ENCODE data around the gene CLEC2D.

CLEC2D gene

DNA sequence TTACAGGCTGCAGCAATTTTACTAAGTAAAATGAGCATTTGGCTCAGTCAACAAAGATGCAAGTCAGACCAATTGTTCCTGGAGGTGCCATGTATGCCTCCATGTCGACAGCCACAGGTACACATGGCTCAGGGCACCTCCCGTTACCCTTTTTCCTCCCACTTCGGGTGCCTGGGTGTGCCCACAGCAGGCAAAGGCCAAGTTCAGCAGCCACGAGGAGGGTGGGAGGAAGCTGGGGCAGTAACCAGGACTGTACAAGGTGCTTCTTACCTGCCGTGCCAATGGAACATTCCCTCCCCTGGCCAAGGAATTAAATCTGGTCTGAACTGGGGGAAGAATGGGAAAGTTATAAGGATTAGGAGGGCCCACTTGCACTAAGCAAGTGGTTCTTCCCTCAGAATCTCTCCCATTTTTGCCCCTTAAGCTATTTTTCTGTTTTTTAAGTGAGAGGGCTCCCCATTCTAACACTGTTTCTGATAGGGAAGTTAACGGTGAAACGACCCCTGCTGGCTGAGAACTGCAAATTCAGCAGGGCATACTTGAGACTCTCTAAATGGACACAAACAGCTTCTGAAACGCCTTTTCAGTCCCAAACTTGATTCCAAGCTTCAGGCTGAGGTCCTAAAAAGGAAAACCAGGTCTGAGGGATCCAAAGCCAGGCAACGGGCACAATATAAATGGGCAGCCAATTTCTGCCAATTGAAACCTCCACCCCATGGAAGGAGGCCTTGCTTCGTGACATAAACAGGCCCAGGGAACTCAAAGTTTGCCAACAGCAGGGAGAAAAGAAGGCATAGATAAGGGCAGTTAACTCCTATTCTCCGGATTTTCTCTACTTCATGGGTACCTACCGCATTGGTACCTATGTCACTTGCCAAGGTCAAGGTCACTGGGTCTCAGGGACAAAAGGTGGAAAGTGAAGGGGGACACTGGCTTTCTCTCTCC, 38.6 kb downstream of the CLEC2D start:
- no peak overlapping the region for H4K91ac ChIP-seq (ENCODE audit: low read length)
- H3K36me3 ChIP-seq (ENCODE audit: control insufficient read depth in 1 of 2, insufficient read depth in 2 of 2, low read depth in 1 of 2, low read length in 2 of 2), result no peaks in the 10 kb centered on the region
- H2BK120ac ChIP-seq (ENCODE audit: low read depth, low read length), result no peak overlapping the region
- no peak overlapping the region for H4K8ac ChIP-seq (ENCODE audit: low read length)
- peak; percentile 62 for DNase-seq
- no peak overlapping the region for H2AFZ ChIP-seq (ENCODE audit: low read depth, low read length)
- H2AK5ac ChIP-seq (ENCODE audit: low read length, severe bottlenecking), result no peak overlapping the region
- peak overlapping the region in 1 of 2 experiments; percentile 26 for H2BK12ac ChIP-seq (ENCODE audit: low read length in 2 of 2)
- no peak overlapping the region for H3K4me3 ChIP-seq (ENCODE audit: insufficient read depth in 1 of 2, low read depth in 1 of 2, low read length in 2 of 2)
- no peak overlapping the region for H3K27ac ChIP-seq (ENCODE audit: low read length, poor library complexity, severe bottlenecking)
- no peaks in the 10 kb centered on the region for H3K9me3 ChIP-seq (ENCODE audit: control insufficient read depth, low read length)
- no peaks in the 10 kb centered on the region for H3K79me1 ChIP-seq (replicated peaks; ENCODE audit: low read length, poor library complexity, severe bottlenecking)
- no peak overlapping the region for H2BK15ac ChIP-seq (ENCODE audit: low read depth, poor library complexity, severe bottlenecking)
- H3K27me3 ChIP-seq (ENCODE audit: control insufficient read depth in 1 of 2, insufficient read depth in 1 of 2, low read length in 2 of 2), result no peaks in the 10 kb centered on the region
- no peak overlapping the region for H3K14ac ChIP-seq (ENCODE audit: low read length in 2 of 2)
- H3K4ac ChIP-seq (ENCODE audit: low read depth in 1 of 2, low read length in 2 of 2), result no peak overlapping the region
- no peak overlapping the region for H3K23ac ChIP-seq (ENCODE audit: low read length in 2 of 2)
- WGBS, result 58% methylated on average over 12 of the region's 12 CpGs
- no peak overlapping the region for H3K9ac ChIP-seq (ENCODE audit: low read length)
- no peak overlapping the region for H3K18ac ChIP-seq (ENCODE audit: low read depth in 1 of 2, low read length in 2 of 2)
- no peak overlapping the region for H3K4me2 ChIP-seq (ENCODE audit: low read length, poor library complexity, severe bottlenecking)
- no peak overlapping the region for H2BK5ac ChIP-seq (ENCODE audit: low read depth, low read length, poor library complexity, severe bottlenecking)
- peaks cover 8% of the 10 kb centered on the region for H3K4me1 ChIP-seq (ENCODE audit: control insufficient read depth, insufficient read depth, low read depth, low read length)

DNA sequence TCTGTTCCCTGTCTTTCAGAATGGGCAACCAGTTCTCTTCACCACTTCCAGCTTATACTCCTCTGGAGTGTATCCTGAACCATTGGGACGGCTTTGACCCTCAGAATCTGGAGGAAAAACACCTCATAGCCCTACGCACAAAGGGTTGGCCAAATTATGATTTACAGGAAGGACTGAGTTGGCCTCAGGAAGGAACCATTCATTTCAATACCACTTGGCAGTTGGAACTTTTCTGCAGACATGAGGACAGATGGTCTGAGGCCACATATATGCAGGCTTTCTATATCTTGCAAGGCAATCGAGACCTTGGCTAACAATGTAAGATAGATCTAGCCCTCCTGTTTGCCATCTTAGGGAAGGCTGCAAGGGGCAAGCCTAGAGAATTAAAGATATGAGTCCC, 39.3 kb downstream of the CLEC2D start:
- Histone ChIP-seq H3K23ac (ENCODE audit: low read length in 2 of 2) (no peak overlapping the region), H4K91ac (ENCODE audit: low read length) (no peak overlapping the region), H3K9me3 (ENCODE audit: control insufficient read depth, low read length) (no peaks in the 10 kb centered on the region), H3K9ac (ENCODE audit: low read length) (no peak overlapping the region), H3K4me1 (ENCODE audit: control insufficient read depth, insufficient read depth, low read depth, low read length) (peaks cover 8% of the 10 kb centered on the region), H3K79me1 (replicated peaks; ENCODE audit: low read length, poor library complexity, severe bottlenecking) (no peaks in the 10 kb centered on the region), H3K4me2 (ENCODE audit: low read length, poor library complexity, severe bottlenecking) (no peak overlapping the region), H3K4me3 (ENCODE audit: insufficient read depth in 1 of 2, low read depth in 1 of 2, low read length in 2 of 2) (no peak overlapping the region), H3K18ac (ENCODE audit: low read depth in 1 of 2, low read length in 2 of 2) (no peak overlapping the region), H3K27ac (ENCODE audit: low read length, poor library complexity, severe bottlenecking) (no peak overlapping the region), H4K8ac (ENCODE audit: low read length) (no peak overlapping the region), H2BK5ac (ENCODE audit: low read depth, low read length, poor library complexity, severe bottlenecking) (no peak overlapping the region), H3K36me3 (ENCODE audit: control insufficient read depth in 1 of 2, insufficient read depth in 2 of 2, low read depth in 1 of 2, low read length in 2 of 2) (no peaks in the 10 kb centered on the region), H2AK5ac (ENCODE audit: low read length, severe bottlenecking) (no peak overlapping the region), H3K27me3 (ENCODE audit: control insufficient read depth in 1 of 2, insufficient read depth in 1 of 2, low read length in 2 of 2) (no peaks in the 10 kb centered on the region), H2BK12ac (ENCODE audit: low read length in 2 of 2) (no peak overlapping the region), H3K14ac (ENCODE audit: low read length in 2 of 2) (no peak overlapping the region), H3K4ac (ENCODE audit: low read depth in 1 of 2, low read length in 2 of 2) (no peak overlapping the region), H2BK15ac (ENCODE audit: low read depth, poor library complexity, severe bottlenecking) (no peak overlapping the region), H2BK120ac (ENCODE audit: low read depth, low read length) (no peak overlapping the region), H2AFZ (ENCODE audit: low read depth, low read length) (no peak overlapping the region)
- WGBS, result 94% methylated on average over 3 of the region's 3 CpGs
- no peak for DNase-seq

DNA sequence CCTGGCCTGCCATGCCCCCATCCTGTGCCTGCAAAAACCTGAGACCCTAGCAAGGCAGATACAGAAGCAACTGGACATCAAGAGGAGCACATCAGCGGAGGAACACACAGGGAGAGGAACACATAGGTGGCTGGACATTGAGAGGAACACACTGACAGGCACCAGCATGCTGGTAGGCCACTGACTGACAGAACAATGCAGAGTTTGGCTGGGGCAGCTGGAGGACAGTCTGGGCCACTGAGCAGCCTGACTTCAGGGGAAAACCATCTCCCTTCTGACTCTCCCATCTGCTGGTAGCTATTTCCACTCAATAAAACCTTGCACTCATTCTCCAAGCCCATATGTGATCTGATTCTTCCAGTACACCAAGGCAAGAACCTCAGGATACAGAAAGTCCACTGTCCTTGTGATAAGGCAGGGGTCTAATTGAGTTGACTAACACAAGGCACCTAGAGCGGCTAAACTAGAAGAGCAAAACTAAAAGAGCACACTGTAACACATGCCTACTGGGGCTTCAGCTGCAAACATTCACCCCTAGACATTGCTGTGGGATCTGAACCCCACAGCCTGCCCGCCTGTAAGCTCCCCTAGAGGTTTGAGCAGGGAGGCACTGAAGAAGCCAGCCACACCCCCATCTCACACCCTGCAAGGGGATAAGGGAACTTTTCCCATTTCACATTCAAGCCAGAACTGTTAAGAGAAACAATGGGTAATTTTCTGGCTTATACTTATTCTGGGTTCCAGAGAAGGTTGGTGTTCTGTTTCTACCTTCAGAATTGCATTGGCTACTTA, 41.3 kb downstream of the CLEC2D start:
- Histone ChIP-seq H3K27ac (ENCODE audit: low read length, poor library complexity, severe bottlenecking) (no peak overlapping the region), H3K36me3 (ENCODE audit: control insufficient read depth in 1 of 2, insufficient read depth in 2 of 2, low read depth in 1 of 2, low read length in 2 of 2) (no peaks in the 10 kb centered on the region), H4K91ac (ENCODE audit: low read length) (no peak overlapping the region), H2BK120ac (ENCODE audit: low read depth, low read length) (no peak overlapping the region), H2BK5ac (ENCODE audit: low read depth, low read length, poor library complexity, severe bottlenecking) (peak overlapping the region; percentile 8), H3K14ac (ENCODE audit: low read length in 2 of 2) (no peak overlapping the region), H3K79me1 (replicated peaks; ENCODE audit: low read length, poor library complexity, severe bottlenecking) (no peaks in the 10 kb centered on the region), H3K4ac (ENCODE audit: low read depth in 1 of 2, low read length in 2 of 2) (no peak overlapping the region), H4K8ac (ENCODE audit: low read length) (no peak overlapping the region), H3K4me1 (ENCODE audit: control insufficient read depth, insufficient read depth, low read depth, low read length) (peaks cover 8% of the 10 kb centered on the region), H3K9me3 (ENCODE audit: control insufficient read depth, low read length) (no peaks in the 10 kb centered on the region), H3K4me2 (ENCODE audit: low read length, poor library complexity, severe bottlenecking) (no peak overlapping the region), H2AFZ (ENCODE audit: low read depth, low read length) (no peak overlapping the region), H3K27me3 (ENCODE audit: control insufficient read depth in 1 of 2, insufficient read depth in 1 of 2, low read length in 2 of 2) (no peaks in the 10 kb centered on the region), H2BK12ac (ENCODE audit: low read length in 2 of 2) (no peak overlapping the region), H3K9ac (ENCODE audit: low read length) (no peak overlapping the region), H3K23ac (ENCODE audit: low read length in 2 of 2) (no peak overlapping the region), H3K18ac (ENCODE audit: low read depth in 1 of 2, low read length in 2 of 2) (no peak overlapping the region), H3K4me3 (ENCODE audit: insufficient read depth in 1 of 2, low read depth in 1 of 2, low read length in 2 of 2) (no peak overlapping the region), H2AK5ac (ENCODE audit: low read length, severe bottlenecking) (peak overlapping the region; percentile 83), H2BK15ac (ENCODE audit: low read depth, poor library complexity, severe bottlenecking) (no peak overlapping the region)
- no peak for DNase-seq
- WGBS, result 100% methylated on average over 3 of the region's 3 CpGs

- H3K27ac ChIP-seq (ENCODE audit: low read length, poor library complexity, severe bottlenecking), result peak overlapping the region; percentile 51
- peaks cover 8% of the 10 kb centered on the region for H3K4me1 ChIP-seq (ENCODE audit: control insufficient read depth, insufficient read depth, low read depth, low read length)
- H3K18ac ChIP-seq (ENCODE audit: low read depth in 1 of 2, low read length in 2 of 2), result no peak overlapping the region
- no peak overlapping the region for H2AK5ac ChIP-seq (ENCODE audit: low read length, severe bottlenecking)
- H2AFZ ChIP-seq (ENCODE audit: low read depth, low read length), result no peak overlapping the region
- H4K91ac ChIP-seq (ENCODE audit: low read length), result no peak overlapping the region
- H3K27me3 ChIP-seq (ENCODE audit: control insufficient read depth in 1 of 2, insufficient read depth in 1 of 2, low read length in 2 of 2), result no peaks in the 10 kb centered on the region
- no peak overlapping the region for H2BK5ac ChIP-seq (ENCODE audit: low read depth, low read length, poor library complexity, severe bottlenecking)
- no peak overlapping the region for H3K4me3 ChIP-seq (ENCODE audit: insufficient read depth in 1 of 2, low read depth in 1 of 2, low read length in 2 of 2)
- no peaks in the 10 kb centered on the region for H3K9me3 ChIP-seq (ENCODE audit: control insufficient read depth, low read length)
- H4K8ac ChIP-seq (ENCODE audit: low read length), result no peak overlapping the region
- no peak overlapping the region for H3K9ac ChIP-seq (ENCODE audit: low read length)
- no peak overlapping the region for H2BK120ac ChIP-seq (ENCODE audit: low read depth, low read length)
- H3K36me3 ChIP-seq (ENCODE audit: control insufficient read depth in 1 of 2, insufficient read depth in 2 of 2, low read depth in 1 of 2, low read length in 2 of 2), result no peaks in the 10 kb centered on the region
- no peak overlapping the region for H3K4me2 ChIP-seq (ENCODE audit: low read length, poor library complexity, severe bottlenecking)
- H3K23ac ChIP-seq (ENCODE audit: low read length in 2 of 2), result no peak overlapping the region
- no CpG with 5 or more reads among the region's 1 CpG for WGBS
- H2BK15ac ChIP-seq (ENCODE audit: low read depth, poor library complexity, severe bottlenecking), result no peak overlapping the region
- no peak overlapping the region for H3K14ac ChIP-seq (ENCODE audit: low read length in 2 of 2)
- no peak overlapping the region for H3K4ac ChIP-seq (ENCODE audit: low read depth in 1 of 2, low read length in 2 of 2)
- no peaks in the 10 kb centered on the region for H3K79me1 ChIP-seq (replicated peaks; ENCODE audit: low read length, poor library complexity, severe bottlenecking)
- peak; percentile 31 for DNase-seq
- H2BK12ac ChIP-seq (ENCODE audit: low read length in 2 of 2), result no peak overlapping the region
Measured at GRCh38 chr12:9711664-9712063, 42.2 kb downstream of the CLEC2D start.

All from mesenchymal stem cell (in vitro differentiated cells and primary cell).